ENCODE data around the gene SLC38A1.

DNA sequence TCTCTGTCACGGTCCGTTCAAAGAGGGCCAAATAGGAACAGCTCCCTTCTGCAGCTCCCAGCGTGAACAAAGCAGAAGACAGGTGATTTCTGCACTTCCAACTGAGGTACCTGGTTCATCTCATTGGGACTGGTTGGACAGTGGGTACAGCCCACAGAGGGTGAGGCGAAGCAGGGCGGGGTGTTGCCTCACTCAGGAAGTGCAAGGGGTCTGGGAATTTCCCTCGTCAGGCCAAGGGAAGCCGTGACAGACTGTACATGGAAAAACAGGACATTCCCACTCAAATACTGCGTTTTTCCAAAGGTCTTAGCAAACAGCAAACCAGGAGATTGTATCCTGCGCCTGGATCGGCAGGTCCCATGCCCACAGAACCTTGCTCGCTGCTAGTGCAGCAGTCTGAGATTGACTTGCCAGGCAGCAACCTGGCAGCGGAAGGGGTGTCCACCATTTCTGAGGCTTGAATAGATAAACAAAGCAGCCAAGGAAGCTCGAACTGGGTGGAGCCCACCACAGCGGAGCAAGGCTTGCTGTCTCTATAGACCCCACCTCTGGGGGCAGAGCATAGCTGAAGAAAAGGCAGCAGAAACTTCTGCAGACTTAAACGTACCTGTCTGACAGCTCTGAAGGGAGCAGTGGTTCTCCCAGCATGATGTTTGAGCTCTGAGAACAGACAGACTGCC, 22.7 kb downstream of the SLC38A1 start:
- TF ChIP-seq, protein P1, sequence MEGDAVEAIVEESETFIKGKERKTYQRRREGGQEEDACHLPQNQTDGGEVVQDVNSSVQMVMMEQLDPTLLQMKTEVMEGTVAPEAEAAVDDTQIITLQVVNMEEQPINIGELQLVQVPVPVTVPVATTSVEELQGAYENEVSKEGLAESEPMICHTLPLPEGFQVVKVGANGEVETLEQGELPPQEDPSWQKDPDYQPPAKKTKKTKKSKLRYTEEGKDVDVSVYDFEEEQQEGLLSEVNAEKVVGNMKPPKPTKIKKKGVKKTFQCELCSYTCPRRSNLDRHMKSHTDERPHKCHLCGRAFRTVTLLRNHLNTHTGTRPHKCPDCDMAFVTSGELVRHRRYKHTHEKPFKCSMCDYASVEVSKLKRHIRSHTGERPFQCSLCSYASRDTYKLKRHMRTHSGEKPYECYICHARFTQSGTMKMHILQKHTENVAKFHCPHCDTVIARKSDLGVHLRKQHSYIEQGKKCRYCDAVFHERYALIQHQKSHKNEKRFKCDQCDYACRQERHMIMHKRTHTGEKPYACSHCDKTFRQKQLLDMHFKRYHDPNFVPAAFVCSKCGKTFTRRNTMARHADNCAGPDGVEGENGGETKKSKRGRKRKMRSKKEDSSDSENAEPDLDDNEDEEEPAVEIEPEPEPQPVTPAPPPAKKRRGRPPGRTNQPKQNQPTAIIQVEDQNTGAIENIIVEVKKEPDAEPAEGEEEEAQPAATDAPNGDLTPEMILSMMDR (IDR thresholded peaks at IDR 0.05; ENCODE audit: borderline replicate concordance, extremely low read depth, low read length, poor library complexity, severe bottlenecking) = no peak
- TF ChIP-seq EZH2 (IDR thresholded peaks at IDR 0.05; ENCODE audit: borderline replicate concordance, low read depth, low read length, severe bottlenecking) = no peak
